CD4-positive, alpha-beta T cell treated with Interleukin-4 for 1 hour (primary cell): Measurements from ENCODE around the gene ATP13A3.

Experiments
- DNase-seq, 2 donors: peaks; one replicate each; pipeline ENCODE4 v3.0.0-alpha.2; 2020 to 2022

Gene ATP13A3

GRCh38 chr3:194431554-194431953, 55.2 kb downstream of the ATP13A3 start:
- no peak for DNase-seq

GRCh38 chr3:194425399-194425798, 61.4 kb downstream of the ATP13A3 start:
- no peak for DNase-seq

- no peak for DNase-seq
These were observed 61.8 kb downstream of the ATP13A3 start for GRCh38 chr3:194424953-194425352.

GRCh38 chr3:194424373-194424772, 62.4 kb downstream of the ATP13A3 start:
- no peak for DNase-seq

- DNase-seq: no peak
These were observed 63.5 kb downstream of the ATP13A3 start for GRCh38 chr3:194423317-194423716.

GRCh38 chr3:194422188-194422587, 64.6 kb downstream of the ATP13A3 start:
- no peak for DNase-seq

- DNase-seq: no peak
These were observed 68.1 kb downstream of the ATP13A3 start for GRCh38 chr3:194418671-194419070.

GRCh38 chr3:194407423-194407822, 79.4 kb downstream of the ATP13A3 start:
- no peak for DNase-seq

GRCh38 chr3:194405766-194406165, 81.0 kb downstream of the ATP13A3 start:
- DNase-seq: no peak

- peak in 1 of 2 donors; percentile 66 for DNase-seq
These were observed 82.2 kb downstream of the ATP13A3 start for GRCh38 chr3:194404365-194405140.

GRCh38 chr3:194401868-194402329, 84.9 kb downstream of the ATP13A3 start:
- DNase-seq: no peak

- no peak for DNase-seq
These were observed 85.5 kb downstream of the ATP13A3 start for GRCh38 chr3:194401346-194401745.

GRCh38 chr3:194399874-194400411, 86.9 kb downstream of the ATP13A3 start:
- DNase-seq: no peak

GRCh38 chr3:194399166-194399565, 87.6 kb downstream of the ATP13A3 start, which contains the start of gene GP5:
GP5 (minus strand) TSS chr3:194399266; CDS start chr3:194398282, 984 bp downstream.
- DNase-seq: no peak

GRCh38 chr3:194397757-194398312, 89.0 kb downstream of the ATP13A3 start:
- DNase-seq: peak in 1 of 2 donors; percentile 12

- peak; percentile 26 to 32 for DNase-seq
These were observed 89.7 kb downstream of the ATP13A3 start for GRCh38 chr3:194396859-194397756.

GRCh38 chr3:194396539-194396858, 90.3 kb downstream of the ATP13A3 start:
- DNase-seq: no peak

- peak; percentile 63 to 71 for DNase-seq
These were observed 90.8 kb downstream of the ATP13A3 start for GRCh38 chr3:194395778-194396538.

GRCh38 chr3:194395212-194395611, 91.6 kb downstream of the ATP13A3 start:
- no peak for DNase-seq

- no peak for DNase-seq
These were observed 94.2 kb downstream of the ATP13A3 start for GRCh38 chr3:194392576-194392975.

- no peak for DNase-seq
These were observed 96.0 kb downstream of the ATP13A3 start for GRCh38 chr3:194390835-194391234.

- DNase-seq: no peak
These were observed 97.5 kb downstream of the ATP13A3 start for GRCh38 chr3:194389269-194389668.
